NCI-H2029 (cell line): ENCODE measurements around the gene HS6ST1.

ENCODE experiments used
- DNase-seq: peaks from one replicate; lab custom pipeline; 2025; lab: John Stamatoyannopoulos, UW

HS6ST1 gene

DNA sequence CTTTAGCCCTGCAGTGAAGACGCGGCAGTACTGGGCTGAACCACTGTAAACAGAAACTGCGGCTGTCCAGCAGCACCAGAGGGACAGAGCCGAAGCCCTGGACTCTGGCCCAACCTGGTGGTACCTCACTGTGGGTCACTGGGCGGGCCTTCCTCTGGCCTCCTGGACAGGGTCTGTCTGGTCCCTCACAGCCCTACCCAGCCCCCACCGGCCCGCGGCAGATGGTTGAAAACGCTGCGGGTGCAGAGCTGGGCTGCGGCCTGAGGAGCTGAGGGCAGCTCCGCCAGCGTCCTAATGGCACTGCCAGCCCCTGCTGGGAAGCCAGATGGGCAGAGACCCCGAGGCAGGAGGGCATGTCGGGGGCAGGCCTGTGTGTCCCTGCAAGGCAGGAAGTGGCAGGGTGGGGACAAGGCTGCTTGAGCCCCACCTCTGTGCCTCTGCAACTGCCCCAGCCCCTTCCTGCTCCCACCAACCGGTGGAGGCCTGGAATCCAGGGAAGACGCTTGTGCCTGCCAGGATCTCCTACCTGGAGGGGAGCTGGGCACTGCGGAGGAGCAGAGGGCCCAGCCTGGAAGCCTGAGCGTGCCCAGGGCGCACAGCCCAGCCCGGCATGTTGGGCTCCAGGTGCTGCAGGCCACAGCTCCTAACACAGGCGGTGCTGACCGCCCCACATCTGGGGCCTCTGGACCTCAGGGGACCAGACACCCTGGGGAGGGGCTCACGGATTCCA, 36.3 kb downstream of the HS6ST1 start:
- DNase-seq, result no peak

DNA sequence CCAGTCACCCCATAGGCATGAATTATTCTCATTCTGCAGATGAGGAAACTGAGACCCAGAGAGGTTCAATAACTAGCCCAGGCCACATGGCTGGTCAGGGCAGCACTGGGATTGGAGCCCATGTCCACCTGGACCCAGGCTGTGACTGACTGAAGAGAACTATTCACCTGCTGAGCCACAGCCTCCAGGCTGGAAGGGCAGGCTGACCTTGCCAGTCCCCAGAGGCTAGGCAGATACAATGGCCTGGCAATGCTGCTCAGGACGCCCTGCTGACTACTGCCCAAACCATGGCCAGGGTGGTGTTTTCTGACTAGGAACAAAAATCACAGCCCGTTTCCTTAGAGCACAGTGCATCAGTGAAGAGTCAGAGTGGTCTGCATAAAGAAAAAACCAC, 36.8 kb downstream of the HS6ST1 start:
- DNase-seq, result no peak

DNA sequence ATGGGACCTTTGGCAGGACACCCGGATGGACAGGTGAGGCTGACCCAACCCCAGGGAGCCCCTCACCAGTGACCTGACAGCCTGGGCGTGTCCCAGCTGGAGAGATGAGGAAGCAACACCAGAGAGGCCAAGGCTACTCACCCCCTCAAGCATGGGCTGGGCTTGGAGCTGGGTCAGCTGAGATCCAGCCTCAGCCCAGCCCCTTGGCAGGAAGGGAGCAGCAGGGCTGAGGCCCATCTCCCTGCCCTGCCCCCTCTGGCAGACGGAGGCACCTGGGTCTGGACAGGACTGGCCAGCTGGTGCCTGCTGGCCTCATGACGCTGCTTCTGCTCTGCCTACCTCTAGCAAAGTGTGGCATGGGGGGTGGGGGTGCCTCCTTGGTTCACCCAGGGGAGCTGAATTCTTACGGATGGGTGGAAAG, 37.8 kb downstream of the HS6ST1 start:
- no peak for DNase-seq

DNA sequence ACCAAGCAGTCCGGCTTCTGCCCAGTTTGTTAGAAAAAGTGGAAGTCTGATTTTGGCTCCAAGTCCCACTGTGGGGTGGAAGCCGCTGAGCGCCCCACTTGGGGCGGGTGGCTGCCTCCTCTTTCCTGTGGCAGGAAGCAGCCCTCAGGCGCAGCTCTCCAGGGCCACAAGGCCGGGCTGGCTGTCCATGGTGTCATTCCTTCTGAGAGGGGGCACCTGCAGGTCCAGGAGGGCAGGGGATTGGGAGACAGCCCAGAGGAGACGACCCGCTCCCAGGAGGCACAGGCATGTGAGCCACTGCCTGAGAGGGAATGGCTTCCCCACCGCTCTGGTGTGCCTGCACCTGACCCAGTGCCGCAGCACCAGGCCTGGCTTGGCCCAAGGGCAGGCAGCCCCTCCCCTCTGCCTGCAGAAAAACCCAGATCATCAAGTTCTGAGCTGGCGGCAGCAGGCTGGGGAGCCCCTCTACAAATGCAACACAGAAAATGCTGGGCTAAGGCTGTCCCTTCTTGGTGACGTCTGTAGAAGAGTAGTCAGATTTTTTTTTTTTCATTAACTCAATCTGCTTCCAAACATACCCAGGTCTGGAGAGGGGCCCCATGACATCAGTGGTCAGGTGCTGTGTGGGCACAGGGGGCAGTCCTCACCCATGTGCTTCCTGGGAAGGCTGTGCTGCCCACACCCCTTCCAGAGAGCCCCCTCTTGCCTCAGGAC, 38.4 kb downstream of the HS6ST1 start:
- DNase-seq, result no peak

DNA sequence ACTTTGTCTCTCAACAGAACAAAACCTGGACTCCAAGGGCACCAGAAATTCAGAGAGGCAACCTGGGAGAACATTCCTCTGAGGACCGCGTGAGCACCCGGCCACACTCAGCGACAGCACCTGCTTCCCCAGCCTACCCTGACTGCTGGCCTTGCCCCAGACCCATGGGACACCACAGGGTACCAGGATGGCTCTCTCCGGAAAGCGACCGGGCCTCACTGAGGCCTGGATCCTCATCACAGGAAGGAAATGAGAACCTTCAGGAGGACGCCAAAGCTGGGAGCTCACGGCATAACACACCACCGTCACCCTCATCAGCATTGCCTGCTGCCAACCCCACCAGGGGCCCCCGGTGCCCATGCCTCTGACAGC, 38.9 kb downstream of the HS6ST1 start:
- no peak for DNase-seq

DNA sequence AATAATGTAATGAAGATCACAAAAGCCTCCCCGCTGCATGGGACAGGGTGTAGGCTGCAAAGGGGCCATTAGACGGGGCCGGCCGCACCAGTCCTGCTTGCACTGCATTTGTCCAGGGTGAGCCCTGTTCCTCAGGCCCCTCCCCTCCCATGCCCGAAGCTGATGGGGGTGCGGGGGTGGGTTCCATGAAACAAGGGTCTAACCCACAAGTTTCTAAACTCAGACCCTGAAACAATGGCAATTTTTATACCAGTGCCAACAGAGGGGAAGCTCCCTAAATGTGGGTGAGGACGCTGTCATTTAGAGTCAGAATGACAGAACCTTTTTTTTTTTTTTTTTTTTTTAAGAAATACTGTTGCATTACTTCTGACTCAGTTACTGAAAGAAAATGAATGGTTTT, 39.7 kb downstream of the HS6ST1 start:
- no peak for DNase-seq

DNA sequence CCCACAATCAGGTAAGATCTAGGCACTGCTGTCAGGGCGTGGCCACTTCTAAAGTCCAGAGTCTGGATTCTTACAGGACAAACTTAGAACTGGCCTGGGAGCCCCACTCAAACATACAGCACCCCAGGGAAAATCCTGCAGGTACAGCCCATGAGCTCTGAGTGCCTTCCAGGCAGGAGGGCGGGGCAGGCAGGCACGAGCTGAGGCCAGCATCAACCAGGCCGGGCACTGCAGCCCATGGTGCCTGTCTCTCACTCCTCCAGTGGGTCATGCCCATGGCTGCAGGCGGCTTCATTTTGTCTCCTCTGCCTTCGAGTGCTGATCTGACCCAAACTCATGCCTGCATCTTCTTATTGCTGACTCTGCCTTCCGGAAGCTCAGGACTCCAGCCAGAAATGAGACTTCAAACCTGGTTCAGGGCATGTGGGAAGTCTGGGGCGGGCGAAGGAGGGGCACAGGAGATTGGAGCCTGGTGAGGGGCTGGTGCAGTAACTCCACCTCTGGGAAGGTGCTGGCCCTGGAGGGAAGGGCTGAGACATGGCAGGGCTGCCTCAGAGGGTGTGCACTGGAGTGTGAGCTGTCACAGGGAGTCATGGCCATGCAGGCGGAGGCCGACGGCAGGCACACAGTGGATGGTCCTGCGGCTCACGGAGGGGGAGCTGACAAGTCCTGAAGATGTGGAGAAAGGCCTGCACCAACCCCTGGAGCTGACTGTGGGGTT, 40.5 kb downstream of the HS6ST1 start:
- DNase-seq, result no peak

DNA sequence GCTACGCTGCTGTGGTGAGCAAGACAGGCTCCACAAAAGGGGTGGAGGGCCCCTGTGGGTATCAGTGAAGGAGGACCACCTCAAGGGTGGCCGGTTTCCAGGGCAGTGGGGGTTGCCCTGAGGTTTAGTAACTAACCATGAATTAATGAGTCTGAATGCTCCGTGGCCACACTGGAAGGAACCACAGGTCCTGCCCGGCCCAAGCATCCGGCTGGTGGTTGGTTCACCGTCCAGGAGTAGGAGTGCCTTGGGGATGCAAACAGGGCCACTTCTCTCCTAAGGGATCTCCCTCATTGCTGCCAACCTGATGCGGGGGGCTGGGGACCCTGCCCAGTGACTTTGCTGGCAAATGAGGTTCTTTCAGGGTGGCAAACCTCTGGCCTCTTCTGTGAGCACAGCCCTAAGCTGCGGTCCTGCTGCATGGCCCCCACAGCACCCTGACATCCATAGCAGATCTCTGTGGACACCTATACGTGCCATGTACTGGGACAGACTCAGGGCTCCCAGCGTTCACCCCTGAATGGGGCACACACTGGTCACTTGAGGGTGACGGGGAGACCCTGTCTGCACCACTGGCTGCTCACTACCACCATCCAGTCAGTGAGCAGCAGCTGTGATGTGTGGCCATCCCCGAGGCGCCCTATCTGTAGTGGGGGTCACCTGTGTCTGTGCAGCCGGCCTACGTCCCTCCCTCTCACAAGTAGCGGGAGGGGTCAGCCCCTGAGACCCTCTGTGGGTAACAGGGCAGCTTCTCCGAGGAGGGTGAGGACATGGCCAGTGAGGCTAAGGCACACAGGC, 41.6 kb downstream of the HS6ST1 start:
- no peak for DNase-seq

DNA sequence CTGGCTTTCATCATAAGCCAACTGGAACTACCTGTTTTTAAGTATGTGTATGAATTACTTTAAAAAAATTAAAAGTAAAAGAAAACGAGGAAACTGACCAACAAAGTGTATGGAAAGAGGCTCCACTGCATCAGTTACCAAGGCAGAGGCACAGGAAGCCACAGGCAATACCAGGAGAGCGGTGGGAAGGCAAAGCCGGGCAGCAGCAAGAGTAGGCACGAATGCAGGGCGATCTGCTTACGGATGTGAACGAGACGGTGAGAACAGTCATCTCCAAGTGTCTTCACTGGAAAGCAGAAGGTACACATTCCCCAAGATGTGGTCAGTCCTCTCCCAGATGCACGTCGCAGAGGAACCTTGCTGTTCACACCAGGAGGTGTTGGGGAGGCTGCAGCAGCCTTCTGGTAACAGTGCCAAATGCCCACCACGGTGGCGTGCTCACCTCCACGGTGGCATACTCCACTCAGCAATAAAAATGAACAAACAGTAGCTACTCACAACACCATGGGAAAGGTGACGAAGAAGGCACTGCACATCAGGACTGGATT, 43.1 kb downstream of the HS6ST1 start:
- no peak for DNase-seq

DNA sequence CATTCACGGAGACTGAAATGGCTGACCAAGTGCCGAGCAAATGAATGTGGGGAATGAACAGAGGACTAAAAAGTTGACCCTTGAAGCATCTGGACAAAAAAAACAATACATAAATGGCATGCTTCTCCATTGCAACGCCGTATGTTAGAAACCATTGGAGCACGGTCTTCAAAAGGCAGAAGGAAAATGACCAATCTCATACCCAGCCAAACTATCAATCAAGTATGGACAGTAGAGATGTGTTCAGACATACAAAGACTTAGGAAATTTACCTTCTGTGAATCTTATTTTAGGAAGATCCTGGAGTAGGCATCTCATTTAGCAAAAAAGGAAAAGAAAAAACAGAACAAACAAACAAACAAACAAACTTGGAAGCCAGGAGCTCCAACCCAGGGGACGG, 44.5 kb downstream of the HS6ST1 start:
- no peak for DNase-seq

DNA sequence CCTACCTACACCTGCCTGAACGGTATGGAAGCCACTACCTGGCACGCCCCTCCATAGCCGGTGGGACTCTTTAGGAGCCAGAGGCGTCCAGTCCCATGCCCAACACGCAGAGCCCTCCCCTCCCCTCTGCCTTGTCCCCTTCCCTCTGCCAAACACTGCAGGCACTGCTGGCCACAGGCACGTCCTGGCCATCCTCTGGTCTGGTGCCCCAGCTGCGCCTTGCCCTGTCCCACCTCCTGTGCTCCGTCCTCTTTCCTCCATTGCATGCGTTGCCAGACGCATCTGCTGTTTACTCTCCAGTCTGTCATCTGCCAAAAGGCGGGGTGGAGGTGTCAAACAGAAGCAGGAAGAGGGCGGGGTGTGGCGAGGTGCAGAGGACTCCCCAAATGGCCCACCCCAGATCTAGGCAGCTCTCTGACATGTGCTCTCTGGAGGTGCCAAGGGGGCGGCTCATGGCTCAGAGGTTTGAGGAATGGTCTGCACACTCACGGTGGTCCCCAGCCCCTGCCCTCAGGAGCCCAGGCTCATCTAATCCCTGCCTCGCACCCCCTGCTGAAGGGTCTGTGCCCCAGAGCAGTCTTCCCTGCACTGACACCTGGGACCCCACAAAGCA, 45.1 kb downstream of the HS6ST1 start:
- DNase-seq, result peak; percentile 61

DNA sequence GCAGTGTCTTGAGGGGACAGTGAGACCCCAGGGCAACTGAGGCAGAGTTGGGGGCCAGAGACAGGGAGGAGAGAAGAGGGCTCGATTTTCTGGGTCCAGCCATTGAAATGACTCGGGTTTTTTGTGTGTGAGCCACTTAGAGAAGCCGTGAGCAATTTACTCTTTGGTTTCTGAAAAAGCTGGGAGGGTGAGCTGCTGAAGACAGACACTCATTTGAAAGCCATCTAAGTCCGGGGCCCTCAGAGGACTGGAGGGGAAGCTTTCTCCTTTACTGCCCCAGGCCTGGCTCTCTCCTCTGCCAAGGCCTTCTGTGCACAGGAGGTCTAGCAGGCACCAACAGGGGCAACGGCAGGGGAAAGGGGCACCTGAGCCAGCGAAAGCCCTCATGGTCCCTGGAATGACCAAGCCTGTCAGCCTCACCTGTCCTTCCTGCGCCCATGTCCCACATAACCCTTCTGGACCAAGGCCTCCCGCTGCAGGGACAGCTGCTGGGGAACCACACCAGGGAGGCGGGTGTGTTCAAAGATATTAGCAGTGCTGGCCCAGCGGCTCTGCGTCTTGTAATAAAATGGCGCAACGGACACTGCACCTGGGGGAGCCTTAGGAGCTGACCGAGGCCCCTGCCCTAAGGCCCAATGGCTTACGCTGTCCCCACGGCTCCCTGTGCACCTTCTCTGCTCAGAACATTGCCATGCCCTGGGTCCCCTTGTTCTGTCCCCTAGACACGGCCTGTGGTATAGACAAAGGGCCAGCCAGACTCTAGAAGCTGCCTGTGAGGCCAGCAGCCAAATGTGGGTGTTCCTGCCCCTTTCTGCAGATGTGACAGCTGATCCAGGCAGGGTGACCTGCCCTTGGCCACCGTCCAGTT, 45.8 kb downstream of the HS6ST1 start:
- peak; percentile 86 for DNase-seq

DNA sequence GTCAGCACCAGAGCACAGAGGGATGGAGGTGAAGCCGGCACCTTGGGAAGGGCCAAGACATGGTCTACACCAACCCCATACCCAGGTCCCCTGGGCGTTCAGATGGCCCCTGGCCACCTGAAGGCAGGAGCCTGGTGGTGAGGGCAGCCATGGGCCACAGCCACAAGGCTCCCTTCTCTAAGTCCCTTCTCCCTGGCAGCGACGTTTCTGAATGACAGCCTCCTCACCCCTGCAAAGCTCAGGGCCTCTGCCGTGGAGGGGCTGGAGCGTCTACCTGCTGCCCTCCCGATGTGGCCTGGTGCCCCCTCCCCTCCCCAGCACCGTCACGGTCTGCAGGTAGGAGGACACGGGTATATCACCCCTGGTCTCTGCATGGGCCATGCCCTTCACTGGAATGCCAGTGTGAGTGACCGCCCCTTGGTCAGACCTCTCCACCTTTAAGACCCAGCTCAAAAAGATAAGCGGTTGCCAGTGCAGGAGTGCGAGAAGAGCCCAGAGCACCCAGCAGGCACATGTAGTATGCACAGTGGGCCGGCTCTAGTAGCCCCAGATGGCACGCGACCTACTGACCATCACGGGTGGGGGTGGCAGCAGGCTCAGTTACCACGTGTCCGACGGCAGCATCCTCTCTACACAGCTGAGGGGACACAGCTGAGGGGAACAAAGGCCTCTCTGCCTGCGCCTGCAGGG, 46.6 kb downstream of the HS6ST1 start:
- DNase-seq, result no peak

DNA sequence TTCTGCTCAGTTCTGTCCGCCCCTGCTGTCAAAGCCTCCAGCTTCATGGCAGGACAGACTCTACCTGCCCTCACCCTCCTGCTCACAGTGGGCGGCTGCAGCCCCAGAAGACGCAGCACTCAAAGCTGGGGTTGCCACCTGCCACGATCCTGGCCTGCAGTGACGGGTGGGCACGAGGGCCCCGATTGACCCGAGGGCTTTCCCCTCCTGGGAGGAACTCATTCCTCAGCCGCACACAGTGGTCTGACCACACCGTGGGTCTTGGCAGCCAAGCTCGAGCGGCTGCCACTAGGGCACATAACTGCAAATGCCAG, 47.1 kb downstream of the HS6ST1 start:
- DNase-seq, result no peak

DNA sequence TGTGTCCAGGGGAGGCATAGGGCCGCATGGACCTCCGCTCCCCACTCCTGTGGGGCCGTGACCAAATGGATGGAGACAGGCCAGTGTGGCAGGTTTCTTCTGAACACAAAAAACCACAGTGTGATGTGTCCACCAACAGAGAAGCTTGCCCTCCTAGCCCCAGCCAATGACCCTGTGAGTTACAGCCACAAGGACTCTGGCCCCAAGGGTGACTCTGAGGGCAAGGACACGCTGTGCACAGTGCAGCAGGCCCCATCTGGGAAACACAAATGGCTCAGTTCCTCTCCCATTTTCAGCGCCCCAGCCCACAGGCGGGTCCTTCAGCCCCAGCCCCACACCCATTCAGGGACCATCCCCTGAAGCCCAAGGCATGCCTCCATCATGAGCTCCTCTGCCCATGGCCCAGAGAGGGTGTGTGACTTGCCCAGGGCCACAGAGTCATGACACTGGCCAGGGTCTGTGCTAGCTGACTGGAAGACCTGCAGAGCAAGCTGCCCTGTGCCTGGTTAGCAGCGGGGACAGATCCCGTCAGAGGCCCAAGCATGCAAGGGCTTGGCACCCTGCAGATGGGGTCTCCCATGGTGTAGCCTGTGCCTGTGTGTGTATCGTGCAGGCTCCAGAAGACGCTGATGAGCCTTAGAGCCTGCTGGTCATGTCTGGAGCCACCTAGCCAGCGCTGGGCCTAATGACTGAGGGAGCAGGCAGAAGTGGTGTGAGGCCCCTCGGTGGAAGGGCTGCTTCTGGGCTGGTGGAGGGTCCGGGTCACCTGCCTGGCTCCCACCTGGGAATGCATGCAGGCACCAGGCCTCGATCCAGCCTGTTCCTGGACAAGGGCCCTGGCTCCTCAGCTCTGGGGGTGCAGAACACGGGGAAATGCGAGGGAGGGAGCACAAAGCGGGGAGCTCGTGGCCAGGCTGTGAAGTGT, 47.7 kb downstream of the HS6ST1 start:
- DNase-seq, result no peak

DNA sequence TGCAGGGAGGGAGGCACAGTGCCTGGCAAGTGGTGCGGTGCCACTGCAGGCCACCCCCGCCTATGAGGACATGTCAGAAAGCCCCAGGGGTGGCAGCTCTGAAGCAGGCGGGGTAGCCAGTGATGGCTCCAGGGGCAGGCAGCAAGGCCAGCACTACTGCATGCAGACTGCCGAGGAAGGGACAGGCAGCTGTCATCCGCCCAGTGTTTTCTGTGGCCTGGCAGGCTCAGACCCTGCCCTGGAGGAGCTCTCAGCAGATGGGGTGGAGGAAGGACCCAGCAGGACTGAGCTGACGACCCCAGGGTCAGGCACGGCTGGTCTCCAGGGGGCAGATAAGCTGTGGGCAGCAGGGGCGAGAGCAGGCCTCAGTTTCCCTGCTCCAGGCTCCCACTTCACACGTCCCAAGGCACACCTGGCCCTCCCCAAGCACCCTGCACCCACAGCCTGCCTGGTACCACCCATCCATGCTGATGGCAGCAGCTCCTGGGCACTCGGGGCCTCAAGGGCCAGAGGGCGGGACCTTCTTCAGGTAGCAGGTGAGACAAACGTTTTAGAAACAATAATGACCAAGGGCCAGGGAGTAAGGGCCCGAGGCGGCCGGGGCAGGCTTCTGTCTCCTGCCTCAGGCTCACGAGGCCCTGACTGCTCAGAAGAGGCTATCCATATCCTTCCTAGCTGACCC, 48.5 kb downstream of the HS6ST1 start:
- no peak for DNase-seq

DNA sequence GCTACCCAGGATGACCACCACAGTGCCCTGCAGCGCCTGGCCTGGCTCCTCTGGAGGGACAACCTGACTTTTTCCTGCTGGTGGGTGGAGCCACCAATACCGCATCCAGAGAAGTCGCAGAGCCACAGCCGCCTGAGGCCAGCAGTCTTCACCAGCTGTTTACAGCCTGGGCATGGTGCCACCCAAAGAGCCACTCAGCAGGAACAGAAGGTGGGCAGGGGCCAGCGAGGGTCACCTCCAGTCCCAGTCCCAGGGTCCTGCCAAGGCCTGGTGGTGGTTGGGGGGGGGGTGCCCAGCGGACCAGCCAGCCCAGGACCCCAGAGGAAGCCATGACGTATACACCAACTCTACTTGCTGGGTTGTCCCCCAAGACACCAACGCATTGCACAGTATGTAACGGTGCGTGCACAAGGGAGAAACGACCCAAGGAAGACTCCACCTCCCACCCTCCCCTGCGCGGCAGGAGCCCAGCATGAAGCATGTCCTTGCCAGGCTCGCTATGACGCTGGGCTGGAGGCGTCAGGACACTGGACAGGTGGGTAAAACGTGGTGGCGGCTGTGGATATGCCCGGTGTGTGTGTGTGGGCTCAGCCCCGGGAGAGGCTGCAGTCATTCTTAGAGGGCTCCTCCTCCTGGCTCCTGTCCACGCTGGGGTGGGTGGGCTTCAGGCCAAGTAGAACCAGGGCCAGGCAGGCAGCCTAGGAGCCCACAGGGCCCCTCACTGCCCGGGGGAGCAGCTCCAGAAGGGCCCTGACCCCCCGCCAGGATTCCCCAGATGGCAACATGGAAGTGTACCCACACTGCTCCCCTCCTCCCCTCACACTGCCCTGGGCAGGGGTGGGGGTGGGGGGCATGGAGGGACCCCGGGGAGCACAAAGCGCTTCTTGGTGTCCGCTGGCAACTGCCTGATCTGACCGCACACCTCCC, 49.3 kb downstream of the HS6ST1 start:
- DNase-seq, result no peak
